Measurements from ENCODE around the gene STX10. TPM values are rescaled to one million over a fixed set of nuclear protein-coding genes. Genes with fewer than 3 reads are reported as not detected.

The STX10 gene
- total and polyA plus RNA-seq, 9 of the 15 experiments (the other 6 are each of a cell fraction or from before 2014, with no cell fraction given) = 0.51 to 66.3 (median 31.0) TPM

DNA sequence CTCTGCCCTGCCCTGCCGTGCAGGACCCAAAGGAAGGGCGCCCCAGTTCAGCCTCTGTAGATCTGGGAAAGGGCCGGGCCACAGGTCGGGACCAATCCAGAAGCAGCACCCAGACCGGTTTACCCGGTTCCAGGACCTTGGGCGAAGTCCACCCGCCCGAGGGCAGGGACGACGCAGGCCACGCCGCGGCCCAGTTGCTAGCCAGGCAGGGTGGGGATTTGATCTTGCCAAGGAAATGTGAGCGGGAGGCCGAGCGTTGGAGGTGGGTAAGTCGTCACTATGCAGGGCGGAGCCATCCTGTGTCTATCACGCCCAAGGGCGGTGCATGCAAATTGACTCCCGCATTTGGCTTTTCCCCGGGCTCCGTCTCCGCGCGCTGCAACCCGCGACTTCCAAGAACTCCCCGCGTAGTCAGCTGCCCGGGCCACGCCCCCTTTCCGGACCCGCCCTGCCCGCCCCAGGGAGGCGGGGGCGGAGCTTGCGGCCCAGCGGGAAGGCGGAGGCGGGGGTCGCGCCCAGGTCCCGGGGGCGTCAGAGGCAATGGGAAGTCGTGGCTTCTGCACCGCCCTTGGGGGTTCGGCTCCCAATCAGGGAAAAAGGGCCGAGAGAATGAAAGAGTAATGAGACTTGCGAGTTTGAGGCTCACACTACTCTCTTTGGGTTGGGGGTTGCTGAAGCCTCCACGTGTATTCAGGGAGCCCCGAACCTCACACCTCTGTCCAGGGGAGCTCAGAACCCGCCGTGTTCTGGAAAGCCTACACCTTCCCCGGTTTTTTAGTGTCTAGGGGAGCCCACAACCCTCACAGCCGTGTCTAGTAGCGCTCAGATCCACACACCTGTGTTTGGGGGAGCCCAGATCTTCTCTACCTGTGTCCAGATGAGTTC lies 12.8 kb upstream of the STX10 start (continued):
- TF ChIP-seq, protein P1, sequence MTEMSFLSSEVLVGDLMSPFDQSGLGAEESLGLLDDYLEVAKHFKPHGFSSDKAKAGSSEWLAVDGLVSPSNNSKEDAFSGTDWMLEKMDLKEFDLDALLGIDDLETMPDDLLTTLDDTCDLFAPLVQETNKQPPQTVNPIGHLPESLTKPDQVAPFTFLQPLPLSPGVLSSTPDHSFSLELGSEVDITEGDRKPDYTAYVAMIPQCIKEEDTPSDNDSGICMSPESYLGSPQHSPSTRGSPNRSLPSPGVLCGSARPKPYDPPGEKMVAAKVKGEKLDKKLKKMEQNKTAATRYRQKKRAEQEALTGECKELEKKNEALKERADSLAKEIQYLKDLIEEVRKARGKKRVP (CRISPR knock-in tag; IDR thresholded peaks at IDR 0.05) = 0 out of 2 replicates have a peak, but pooled peaks have one; percentile 13
- TF ChIP-seq, protein P2, sequence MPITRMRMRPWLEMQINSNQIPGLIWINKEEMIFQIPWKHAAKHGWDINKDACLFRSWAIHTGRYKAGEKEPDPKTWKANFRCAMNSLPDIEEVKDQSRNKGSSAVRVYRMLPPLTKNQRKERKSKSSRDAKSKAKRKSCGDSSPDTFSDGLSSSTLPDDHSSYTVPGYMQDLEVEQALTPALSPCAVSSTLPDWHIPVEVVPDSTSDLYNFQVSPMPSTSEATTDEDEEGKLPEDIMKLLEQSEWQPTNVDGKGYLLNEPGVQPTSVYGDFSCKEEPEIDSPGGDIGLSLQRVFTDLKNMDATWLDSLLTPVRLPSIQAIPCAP (CRISPR knock-in tag; IDR thresholded peaks at IDR 0.05; ENCODE audit: borderline replicate concordance) = no peak
- TF ChIP-seq DDX20 (tag; IDR thresholded peaks at IDR 0.05; ENCODE audit: low read depth) = no peak
- TF ChIP-seq NEUROD1 (IDR thresholded peaks at IDR 0.05; ENCODE audit: borderline replicate concordance, low read depth, low read length, partially characterized antibody) = peak; percentile 9
- TF ChIP-seq CBX1 (IDR thresholded peaks at IDR 0.05; ENCODE audit: low read depth) = peak; percentile 75
- no peak for TF ChIP-seq ILK (tag; IDR thresholded peaks at IDR 0.05; ENCODE audit: borderline replicate concordance, low read depth)
- 0 out of 2 replicates have a peak, but pooled peaks have one; percentile 46 for TF ChIP-seq FOXP1 (CRISPR knock-in tag; IDR thresholded peaks at IDR 0.05)
- TF ChIP-seq, protein P3, sequence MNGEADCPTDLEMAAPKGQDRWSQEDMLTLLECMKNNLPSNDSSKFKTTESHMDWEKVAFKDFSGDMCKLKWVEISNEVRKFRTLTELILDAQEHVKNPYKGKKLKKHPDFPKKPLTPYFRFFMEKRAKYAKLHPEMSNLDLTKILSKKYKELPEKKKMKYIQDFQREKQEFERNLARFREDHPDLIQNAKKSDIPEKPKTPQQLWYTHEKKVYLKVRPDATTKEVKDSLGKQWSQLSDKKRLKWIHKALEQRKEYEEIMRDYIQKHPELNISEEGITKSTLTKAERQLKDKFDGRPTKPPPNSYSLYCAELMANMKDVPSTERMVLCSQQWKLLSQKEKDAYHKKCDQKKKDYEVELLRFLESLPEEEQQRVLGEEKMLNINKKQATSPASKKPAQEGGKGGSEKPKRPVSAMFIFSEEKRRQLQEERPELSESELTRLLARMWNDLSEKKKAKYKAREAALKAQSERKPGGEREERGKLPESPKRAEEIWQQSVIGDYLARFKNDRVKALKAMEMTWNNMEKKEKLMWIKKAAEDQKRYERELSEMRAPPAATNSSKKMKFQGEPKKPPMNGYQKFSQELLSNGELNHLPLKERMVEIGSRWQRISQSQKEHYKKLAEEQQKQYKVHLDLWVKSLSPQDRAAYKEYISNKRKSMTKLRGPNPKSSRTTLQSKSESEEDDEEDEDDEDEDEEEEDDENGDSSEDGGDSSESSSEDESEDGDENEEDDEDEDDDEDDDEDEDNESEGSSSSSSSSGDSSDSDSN (IDR thresholded peaks at IDR 0.05; ENCODE audit: borderline replicate concordance in 1 of 2, low read depth in 2 of 2, low read length in 2 of 2) = no peak
- peak; percentile 79 for TF ChIP-seq CREM (IDR thresholded peaks at IDR 0.05; ENCODE audit: low read depth)
- peak in 1 of 3 experiments; percentile 5 for TF ChIP-seq YY1 (IDR thresholded peaks at IDR 0.05; ENCODE audit: borderline replicate concordance in 1 of 3, control insufficient read depth in 1 of 3, extremely low read depth in 1 of 3, insufficient read depth in 3 of 3, insufficient read length in 1 of 3, insufficient replicate concordance in 2 of 3, low read depth in 1 of 3, low read length in 2 of 3)
- TF ChIP-seq MITF (IDR thresholded peaks at IDR 0.05) = no peak
- TF ChIP-seq, protein P4, sequence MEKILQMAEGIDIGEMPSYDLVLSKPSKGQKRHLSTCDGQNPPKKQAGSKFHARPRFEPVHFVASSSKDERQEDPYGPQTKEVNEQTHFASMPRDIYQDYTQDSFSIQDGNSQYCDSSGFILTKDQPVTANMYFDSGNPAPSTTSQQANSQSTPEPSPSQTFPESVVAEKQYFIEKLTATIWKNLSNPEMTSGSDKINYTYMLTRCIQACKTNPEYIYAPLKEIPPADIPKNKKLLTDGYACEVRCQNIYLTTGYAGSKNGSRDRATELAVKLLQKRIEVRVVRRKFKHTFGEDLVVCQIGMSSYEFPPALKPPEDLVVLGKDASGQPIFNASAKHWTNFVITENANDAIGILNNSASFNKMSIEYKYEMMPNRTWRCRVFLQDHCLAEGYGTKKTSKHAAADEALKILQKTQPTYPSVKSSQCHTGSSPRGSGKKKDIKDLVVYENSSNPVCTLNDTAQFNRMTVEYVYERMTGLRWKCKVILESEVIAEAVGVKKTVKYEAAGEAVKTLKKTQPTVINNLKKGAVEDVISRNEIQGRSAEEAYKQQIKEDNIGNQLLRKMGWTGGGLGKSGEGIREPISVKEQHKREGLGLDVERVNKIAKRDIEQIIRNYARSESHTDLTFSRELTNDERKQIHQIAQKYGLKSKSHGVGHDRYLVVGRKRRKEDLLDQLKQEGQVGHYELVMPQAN (IDR thresholded peaks at IDR 0.05; ENCODE audit: borderline replicate concordance) = no peak
- 0 out of 2 replicates have a peak, but pooled peaks have one; percentile 14 for TF ChIP-seq KLF6 (CRISPR knock-in tag; IDR thresholded peaks at IDR 0.05; ENCODE audit: borderline replicate concordance)
- TF ChIP-seq MED1 (CRISPR knock-in tag; IDR thresholded peaks at IDR 0.05; ENCODE audit: borderline replicate concordance) = no peak
- TF ChIP-seq SMARCA4 (IDR thresholded peaks at IDR 0.05) = no peak; the same call in 1 of the 2 replicates
- 0 out of 2 replicates have a peak, but pooled peaks have one; percentile 3 for TF ChIP-seq TCF3 (CRISPR knock-in tag; IDR thresholded peaks at IDR 0.05)

Data from K562 (cell line).